OCI-LY3 (cell line): ENCODE measurements around the gene ARL6IP1.
A peak's percentile ranks its signal among the peaks of the same experiment; 100 is the strongest.

ENCODE experiments used
- H2AFZ ChIP-seq: fragments of 200-600, 300-600 bp; shearing (Covaris generic); 2 replicates; pipeline ENCODE4 v1.6.0; 2014; ENCODE audit warnings: antibody characterized with exemption, low read depth, low read length
- H3K27ac ChIP-seq: fragments of 200-600, 300-600 bp; sonication (generic); 2 replicates; pipeline ENCODE4 v1.5.1; 2014; ENCODE audit warnings: mild to moderate bottlenecking, low read length, moderate library complexity, mixed read lengths
- H3K27me3 ChIP-seq: fragments of 200-600, 300-600 bp; sonication (generic); 2 replicates; pipeline ENCODE4 v1.6.1; 2014; ENCODE audit warnings: low read depth, low read length, mixed read lengths
- H3K36me3 ChIP-seq: fragments of 200-600, 300-600 bp; sonication (generic); replicated peaks from 2 replicates; pipeline ENCODE3; 2014; ENCODE audit warnings: low read depth, low read length, mixed read lengths
- H3K4me1 ChIP-seq: fragments of 300-600, 200-600 bp; sonication (generic); 2 replicates; pipeline ENCODE4 v1.6.1; 2014; ENCODE audit warnings: low read length, mixed read lengths
- H3K4me2 ChIP-seq: fragments of 200-600, 300-600 bp; sonication (generic); 2 replicates; pipeline ENCODE4 v1.6.1; 2014; ENCODE audit warnings: low read length, mixed read lengths
- H3K4me3 ChIP-seq: fragments of 300-600, 200-600 bp; sonication (generic); 2 replicates; pipeline ENCODE4 v1.5.1; 2014; ENCODE audit warnings: antibody characterized with exemption, mild to moderate bottlenecking, low read length, moderate library complexity
- H3K79me2 ChIP-seq: fragments of 300-600, 200-600 bp; shearing (Covaris generic); 2 replicates; pipeline ENCODE4 v1.6.1; 2014; ENCODE audit warnings: mild to moderate bottlenecking, low read length, mixed read lengths
- H3K9ac ChIP-seq: fragments of 300-600, 200-600 bp; shearing (Covaris generic); 2 replicates; pipeline ENCODE4 v1.6.0; 2014; ENCODE audit warnings: mild to moderate bottlenecking, low read length, moderate library complexity
- H3K9me3 ChIP-seq: fragments of 200-600, 300-600 bp; shearing (Covaris generic); 2 replicates; pipeline ENCODE4 v1.6.1; 2014; ENCODE audit warnings: low read length, mixed read lengths; ENCODE audit not compliant: insufficient read depth
- H4K20me1 ChIP-seq: fragments of 200-600, 300-600 bp; sonication (generic); 2 replicates; pipeline ENCODE4 v1.6.1; 2016; ENCODE audit warnings: low read length, mixed read lengths; ENCODE audit not compliant: insufficient read depth
- CTCF ChIP-seq: fragments of 200-600, 300-600 bp; sonication (generic); IDR thresholded peaks from 2 replicates; pipeline ENCODE4 v1.5.1; 2014; ENCODE audit warnings: antibody characterized with exemption, low read length, low read depth
- EZH2phosphoT487 ChIP-seq: fragments of 200-600 bp; shearing (Covaris generic); IDR thresholded peaks from 2 replicates; pipeline ENCODE4 v1.6.1; 2018; ENCODE audit warnings: antibody characterized with exemption, mixed run types, low read depth

Gene ARL6IP1

GRCh38 chr16:18792836-18793433 is 8.4 kb downstream of the ARL6IP1 start:
- H3K9ac ChIP-seq, result no peak overlapping the region
- H2AFZ ChIP-seq, result no peak overlapping the region
- no peak overlapping the region for H3K4me2 ChIP-seq
- no peaks in the 10 kb centered on the region for H3K9me3 ChIP-seq
- peaks cover 59% of the 10 kb centered on the region for H3K79me2 ChIP-seq
- H4K20me1 ChIP-seq, result peaks cover 27% of the 10 kb centered on the region
- no peaks in the 10 kb centered on the region for H3K27me3 ChIP-seq
- TF ChIP-seq CTCF, result no peak
- no peak for TF ChIP-seq EZH2phosphoT487
- H3K4me1 ChIP-seq, result peaks cover 10% of the 10 kb centered on the region
- H3K27ac ChIP-seq, result no peak overlapping the region
- H3K36me3 ChIP-seq, result peaks cover 62% of the 10 kb centered on the region
- no peak overlapping the region for H3K4me3 ChIP-seq

DNA sequence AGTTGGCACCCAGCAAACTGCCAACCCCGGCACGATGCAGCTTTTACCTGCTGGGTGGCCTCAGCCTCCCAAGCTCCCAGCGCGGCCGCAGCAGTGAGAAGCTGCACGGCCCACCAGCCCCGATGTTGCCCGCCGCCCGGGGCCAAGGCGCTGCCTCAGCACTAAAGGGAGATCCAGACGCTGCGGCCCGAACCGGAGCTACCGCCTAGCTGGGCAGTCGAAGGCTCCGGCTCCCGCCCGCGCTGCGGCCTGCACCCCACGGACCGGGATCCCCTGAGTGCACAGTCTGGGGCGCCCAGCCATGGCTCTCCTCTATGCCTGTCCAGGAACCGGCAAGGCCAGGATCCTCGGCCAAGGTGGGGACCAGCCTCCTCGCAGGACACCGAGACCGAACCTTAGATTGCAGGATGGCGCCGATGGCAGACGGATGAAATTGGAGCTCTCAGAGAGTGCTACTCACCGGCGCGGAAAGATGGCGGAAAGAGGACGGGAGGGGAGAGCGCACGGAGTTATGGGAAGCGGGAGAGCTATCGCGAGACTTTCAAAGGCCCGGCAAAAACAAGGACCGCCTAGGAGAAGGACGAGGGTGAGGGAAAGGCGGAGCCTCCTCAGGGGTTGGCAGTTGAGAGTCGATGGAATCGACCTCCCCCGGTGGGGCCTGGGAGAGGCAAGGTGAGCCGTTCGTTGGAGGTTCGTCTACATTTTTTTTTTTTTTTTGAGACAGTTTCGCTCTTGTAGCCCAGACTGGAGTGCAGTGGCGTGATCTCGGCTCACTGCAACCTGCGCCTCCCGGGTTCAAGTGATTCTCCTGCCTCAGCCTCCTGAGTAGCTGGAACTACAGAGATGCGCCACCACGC is 11.3 kb downstream of the ARL6IP1 start, which contains the start of gene RPS15A:
TSS of gene RPS15A (minus strand) at position 485 of the 857 bp plus-strand sequence. CDS start 1,221 bp downstream, outside the sequence.
- no peaks in the 10 kb centered on the region for H3K9me3 ChIP-seq
- H3K4me1 ChIP-seq, result peaks cover 39% of the 10 kb centered on the region
- TF ChIP-seq CTCF (no peak), EZH2phosphoT487 (no peak)
- peak within 1 kb of the TSS; percentile 61 for H3K27ac ChIP-seq
- H3K27me3 ChIP-seq, result no peaks in the 10 kb centered on the region
- peaks cover 47% of the 10 kb centered on the region for H4K20me1 ChIP-seq
- H3K9ac ChIP-seq, result peak within 1 kb of the TSS; percentile 97
- peak within 1 kb of the TSS; percentile 95 for H3K4me3 ChIP-seq
- peaks cover 61% of the 10 kb centered on the region for H3K36me3 ChIP-seq
- H2AFZ ChIP-seq, result no peak within 1 kb of the TSS
- peak within 1 kb of the TSS; percentile 91 for H3K4me2 ChIP-seq
- peaks cover 62% of the 10 kb centered on the region for H3K79me2 ChIP-seq

- peaks cover 68% of the 10 kb centered on the region for H3K79me2 ChIP-seq
- peak overlapping the region; percentile 91 for H3K4me2 ChIP-seq
- H3K9ac ChIP-seq, result peak overlapping the region; percentile 97
- peaks cover 45% of the 10 kb centered on the region for H3K4me1 ChIP-seq
- H2AFZ ChIP-seq, result no peak overlapping the region
- H4K20me1 ChIP-seq, result peaks cover 52% of the 10 kb centered on the region
- H3K9me3 ChIP-seq, result no peaks in the 10 kb centered on the region
- peaks cover 66% of the 10 kb centered on the region for H3K36me3 ChIP-seq
- H3K27me3 ChIP-seq, result no peaks in the 10 kb centered on the region
- TF ChIP-seq EZH2phosphoT487, result no peak
- TF ChIP-seq CTCF, result no peak
- H3K27ac ChIP-seq, result peak overlapping the region; percentile 61
- peak overlapping the region; percentile 95 for H3K4me3 ChIP-seq
Observed at GRCh38 chr16:18789515-18789849, 11.9 kb downstream of the ARL6IP1 start.

DNA sequence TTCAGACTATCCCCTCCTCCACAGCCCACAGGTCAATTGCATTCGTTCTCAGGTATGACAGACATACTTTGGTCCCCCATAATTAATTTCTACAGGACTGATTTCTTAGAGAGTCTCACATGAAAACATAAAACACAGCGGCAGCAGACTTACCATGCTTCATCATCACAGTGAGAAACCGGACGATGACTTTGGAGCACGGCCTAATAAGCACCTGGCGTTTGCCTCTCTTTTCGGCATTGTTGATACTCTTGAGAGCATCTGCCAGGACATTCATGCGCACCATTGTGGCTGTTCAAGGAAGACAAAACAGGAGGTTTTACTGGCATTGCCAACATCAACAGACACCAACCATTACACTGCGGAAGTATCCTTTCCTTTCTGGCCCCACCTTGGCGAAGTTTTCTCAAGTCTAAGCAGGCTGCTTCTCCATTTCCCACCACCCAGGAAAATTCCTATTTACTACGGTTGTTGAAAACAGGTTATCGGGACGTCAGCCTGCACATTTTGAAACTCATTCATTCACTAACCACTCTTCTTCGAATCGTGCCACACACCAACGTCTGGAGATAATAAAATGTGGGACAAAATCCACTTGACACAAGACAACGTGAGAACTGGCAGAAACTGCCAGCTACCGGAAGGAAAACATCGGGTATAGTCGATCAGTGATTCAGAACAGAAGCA is 12.4 kb downstream of the ARL6IP1 start:
- no peak for TF ChIP-seq CTCF
- no peak for TF ChIP-seq EZH2phosphoT487
- Histone ChIP-seq H2AFZ (no peak overlapping the region), H3K4me1 (peaks cover 50% of the 10 kb centered on the region), H3K36me3 (peaks cover 65% of the 10 kb centered on the region), H3K9me3 (no peaks in the 10 kb centered on the region), H4K20me1 (peaks cover 58% of the 10 kb centered on the region), H3K79me2 (peaks cover 68% of the 10 kb centered on the region), H3K4me2 (peak overlapping the region; percentile 91), H3K9ac (peak overlapping the region; percentile 97), H3K27me3 (no peaks in the 10 kb centered on the region), H3K27ac (peak overlapping the region; percentile 61), H3K4me3 (peak overlapping the region; percentile 95)
